ENCODE data around the gene NBPF4.
"Not testable (repeated sequence)": the region's sequence is repeated elsewhere in the genome, so short reads cannot be mapped to it uniquely, and the experiment has no call there.

Gene NBPF4

GRCh38 chr1:108217007-108217406, 26.9 kb downstream of the NBPF4 start:
- in situ Hi-C loops (cut with HindIII; ENCODE audit: low pct_unique_long_range_greater_than_20kb, low sequenced_read_pairs); DNase-seq (ENCODE audit: low read depth in 1 of 2, low spot score in 1 of 2): not testable (repeated sequence)

- in situ Hi-C loops (cut with HindIII; ENCODE audit: low pct_unique_long_range_greater_than_20kb, low sequenced_read_pairs); DNase-seq (ENCODE audit: low read depth in 1 of 2, low spot score in 1 of 2): not testable (repeated sequence)
Observed at GRCh38 chr1:108216028-108216890, 27.6 kb downstream of the NBPF4 start.

- in situ Hi-C loops (cut with HindIII; ENCODE audit: low pct_unique_long_range_greater_than_20kb, low sequenced_read_pairs): not testable (repeated sequence)
- DNase-seq (ENCODE audit: low read depth in 1 of 2, low spot score in 1 of 2): peak in 1 of 2 experiments; percentile 29
Observed at GRCh38 chr1:108214641-108215465, 29.0 kb downstream of the NBPF4 start.

DNA sequence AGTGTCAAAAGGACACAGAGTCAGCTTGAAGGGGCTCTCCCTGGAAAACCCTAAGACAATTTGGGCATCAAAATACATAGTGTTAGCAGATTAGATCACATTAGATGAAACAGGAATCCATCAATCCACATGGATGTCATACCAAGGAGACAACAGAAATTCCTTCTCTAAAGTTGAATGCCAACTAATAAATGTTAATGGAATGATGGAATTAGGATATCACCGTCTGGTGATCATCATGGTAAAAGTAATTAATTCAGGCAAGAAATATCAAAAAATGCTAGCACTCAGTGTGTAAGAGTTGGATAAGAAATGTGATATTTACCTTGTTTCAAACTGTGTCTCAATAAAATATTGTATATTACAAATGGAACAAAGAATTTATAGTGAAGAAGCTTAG, 32.9 kb downstream of the NBPF4 start:
- no peak for TF ChIP-seq JUND (IDR thresholded peaks at IDR 0.05; ENCODE audit: low read depth)
- in situ Hi-C loops (cut with HindIII; ENCODE audit: low pct_unique_long_range_greater_than_20kb, low sequenced_read_pairs): no loop called here
- no peak for DNase-seq (ENCODE audit: low read depth in 1 of 2, low spot score in 1 of 2)

DNA sequence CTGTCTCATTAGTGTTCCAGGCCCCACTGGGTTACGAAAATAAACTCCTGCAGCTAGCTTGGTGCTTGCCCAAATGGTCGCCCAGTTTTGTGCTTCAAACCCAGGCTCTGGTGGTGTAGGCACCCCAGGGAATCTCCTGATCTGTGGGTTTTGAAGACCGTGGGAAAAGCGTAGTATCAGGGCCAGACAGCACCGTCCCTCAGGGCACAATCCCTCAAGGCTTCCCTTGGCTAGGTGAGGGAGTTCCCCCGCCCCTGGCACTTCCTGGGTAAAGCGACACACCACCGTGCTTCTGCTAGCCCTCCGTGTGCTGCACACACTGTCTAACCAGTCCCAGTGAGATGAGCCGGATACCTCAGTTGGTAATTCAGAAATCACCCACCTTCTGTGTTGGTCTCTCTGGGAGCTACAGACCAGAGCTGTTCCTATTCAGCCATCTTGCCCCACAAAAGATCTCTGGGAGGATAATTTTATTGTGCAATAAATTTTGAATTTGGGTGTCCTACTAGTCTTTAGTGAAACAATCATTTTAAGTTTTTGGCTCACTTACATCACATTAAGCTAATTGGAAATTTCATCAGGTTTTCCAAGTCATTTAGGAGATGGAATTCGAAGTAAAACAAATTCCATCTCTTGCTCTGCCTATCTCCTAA, 34.3 kb downstream of the NBPF4 start:
- DNase-seq (ENCODE audit: low read depth in 1 of 2, low spot score in 1 of 2): no peak
- in situ Hi-C loops (cut with HindIII; ENCODE audit: low pct_unique_long_range_greater_than_20kb, low sequenced_read_pairs): no loop called here
- no peak for TF ChIP-seq JUND (IDR thresholded peaks at IDR 0.05; ENCODE audit: low read depth)

DNA sequence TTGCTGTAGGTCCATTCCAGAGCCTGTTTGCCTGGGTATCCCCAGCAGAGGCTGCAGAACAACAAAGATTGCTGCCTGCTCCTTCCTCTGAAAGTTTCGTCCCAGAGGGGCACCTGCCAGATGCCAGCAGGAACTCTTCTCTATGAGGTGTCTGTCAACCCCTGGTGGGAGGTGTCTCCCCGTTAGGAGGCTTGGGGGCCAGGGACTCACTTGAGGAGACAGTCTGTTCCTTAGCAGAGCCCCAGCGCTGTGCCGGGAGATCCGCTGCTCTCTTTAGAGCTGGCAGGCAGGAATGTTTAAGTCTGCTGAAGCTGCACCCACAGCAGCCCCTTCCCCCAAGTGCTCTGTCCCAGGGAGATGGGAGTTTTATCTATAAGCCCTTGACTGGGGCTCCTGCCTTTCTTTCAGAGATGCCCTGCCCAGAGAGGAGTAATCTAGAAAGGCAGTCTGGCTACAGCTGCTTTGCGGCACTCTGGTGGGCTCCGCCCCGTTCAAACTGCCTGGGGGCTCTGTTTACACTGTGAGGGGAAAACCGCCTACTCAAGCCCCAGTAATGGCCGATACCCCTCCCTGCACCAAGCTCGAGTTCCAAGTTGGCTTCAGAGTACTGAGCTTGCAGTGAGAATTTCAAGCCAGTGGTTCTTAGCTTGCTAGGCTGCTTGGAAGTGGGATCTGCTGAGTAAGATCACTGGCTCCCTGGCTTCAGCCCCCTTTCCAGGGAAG, 35.0 kb downstream of the NBPF4 start:
- in situ Hi-C loops (cut with HindIII; ENCODE audit: low pct_unique_long_range_greater_than_20kb, low sequenced_read_pairs): no loop called here
- DNase-seq (ENCODE audit: low read depth in 1 of 2, low spot score in 1 of 2): no peak
- TF ChIP-seq JUND (IDR thresholded peaks at IDR 0.05; ENCODE audit: low read depth): no peak

- DNase-seq (ENCODE audit: low read depth in 1 of 2, low spot score in 1 of 2); in situ Hi-C loops (cut with HindIII; ENCODE audit: low pct_unique_long_range_greater_than_20kb, low sequenced_read_pairs): not testable (repeated sequence)
Observed at GRCh38 chr1:108203582-108203981, 40.3 kb downstream of the NBPF4 start.

GRCh38 chr1:108201687-108202086, 42.2 kb downstream of the NBPF4 start:
- in situ Hi-C loops (cut with HindIII; ENCODE audit: low pct_unique_long_range_greater_than_20kb, low sequenced_read_pairs): no loop called here
- no peak for TF ChIP-seq JUND (IDR thresholded peaks at IDR 0.05; ENCODE audit: low read depth)
- DNase-seq (ENCODE audit: low read depth in 1 of 2, low spot score in 1 of 2): no peak

GRCh38 chr1:108200687-108201051, 43.2 kb downstream of the NBPF4 start:
- in situ Hi-C loops (cut with HindIII; ENCODE audit: low pct_unique_long_range_greater_than_20kb, low sequenced_read_pairs): no loop called here

GRCh38 chr1:108199781-108200686, 43.8 kb downstream of the NBPF4 start, which contains the start of gene SLC25A24:
Gene SLC25A24, minus strand, starts transcription at chr1:108200343. Its CDS starts 205 bp downstream, at chr1:108200138.
- peak; percentile 69 to 81 for DNase-seq (ENCODE audit: low read depth in 1 of 2, low spot score in 1 of 2)
- in situ Hi-C loops (cut with HindIII; ENCODE audit: low pct_unique_long_range_greater_than_20kb, low sequenced_read_pairs): no loop called here
- no peak for TF ChIP-seq JUND (IDR thresholded peaks at IDR 0.05; ENCODE audit: low read depth)

More at GRCh38 chr1:108200687-108201051, 43.2 kb downstream of the NBPF4 start:
- TF ChIP-seq JUND (IDR thresholded peaks at IDR 0.05; ENCODE audit: low read depth): no peak
- DNase-seq (ENCODE audit: low read depth in 1 of 2, low spot score in 1 of 2): peak; percentile 19 to 41

GRCh38 chr1:108199201-108199691, 44.6 kb downstream of the NBPF4 start:
- no peak for TF ChIP-seq JUND (IDR thresholded peaks at IDR 0.05; ENCODE audit: low read depth)
- peak in 1 of 2 experiments; percentile 66 for DNase-seq (ENCODE audit: low read depth in 1 of 2, low spot score in 1 of 2)
- in situ Hi-C loops (cut with HindIII; ENCODE audit: low pct_unique_long_range_greater_than_20kb, low sequenced_read_pairs): no loop called here
